Activated CD4-positive, alpha-beta T cell treated with anti-CD3 and anti-CD28 coated beads for 48 hours (primary cell): Measurements from ENCODE around the gene FHOD1.

ENCODE experiments used
- DNase-seq: peaks from one replicate; pipeline ENCODE4 v3.0.0-alpha.2; 2020

Gene FHOD1

DNA sequence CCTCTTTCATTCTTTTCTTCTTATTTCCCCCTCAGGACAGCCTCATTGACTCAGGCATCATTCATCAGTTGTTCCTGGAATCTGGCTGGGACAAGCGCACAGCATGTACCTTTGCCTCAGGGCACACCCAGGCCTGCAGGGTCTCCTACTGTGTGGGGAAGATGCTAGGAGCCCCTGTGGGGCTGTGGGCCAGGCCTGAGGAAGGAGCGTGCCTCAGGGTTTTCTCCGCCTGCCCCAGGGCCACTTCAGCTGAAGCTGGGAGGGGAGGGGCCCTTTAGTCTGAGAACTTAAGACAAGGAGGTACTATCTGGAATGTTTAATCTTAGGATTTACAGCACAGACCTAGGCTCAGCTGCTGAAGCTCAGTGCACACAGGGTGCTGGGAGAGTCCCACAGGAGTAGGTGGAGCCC lies 40.4 kb downstream of the FHOD1 start:
- no peak for DNase-seq

DNA sequence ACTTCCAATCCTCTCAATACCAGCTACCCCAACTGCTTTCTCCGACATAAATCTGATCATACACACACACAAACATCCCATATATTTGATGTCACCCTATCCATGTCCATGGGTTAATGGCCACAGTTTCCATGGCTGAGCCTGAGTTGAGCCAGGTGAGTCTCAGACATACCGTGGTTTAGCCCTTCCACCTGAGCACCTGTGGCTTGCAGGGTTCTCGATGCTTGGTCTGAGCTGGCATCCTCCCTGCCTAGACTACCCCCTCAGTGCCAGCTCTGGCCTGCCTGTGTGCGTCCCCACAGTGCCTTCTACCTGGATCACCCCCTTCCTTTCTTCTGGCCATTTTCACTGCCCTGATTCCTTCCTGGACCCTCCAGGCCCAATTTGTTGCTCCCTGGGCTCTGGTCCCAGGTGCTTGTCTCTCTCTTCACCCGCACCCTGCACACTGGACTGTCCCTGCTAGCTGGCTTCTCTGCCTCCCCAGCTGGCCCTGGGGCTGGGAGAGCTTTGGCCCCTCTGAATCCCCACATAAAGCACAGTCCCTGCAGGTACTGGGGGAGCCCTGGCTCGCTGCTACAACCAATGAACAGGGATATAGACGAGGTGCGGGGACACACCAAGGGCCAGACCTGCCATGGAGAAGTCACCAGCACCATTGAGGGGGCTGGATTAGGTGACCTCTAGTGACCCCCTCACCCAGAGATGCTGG lies 41.0 kb downstream of the FHOD1 start:
- DNase-seq, result no peak

DNA sequence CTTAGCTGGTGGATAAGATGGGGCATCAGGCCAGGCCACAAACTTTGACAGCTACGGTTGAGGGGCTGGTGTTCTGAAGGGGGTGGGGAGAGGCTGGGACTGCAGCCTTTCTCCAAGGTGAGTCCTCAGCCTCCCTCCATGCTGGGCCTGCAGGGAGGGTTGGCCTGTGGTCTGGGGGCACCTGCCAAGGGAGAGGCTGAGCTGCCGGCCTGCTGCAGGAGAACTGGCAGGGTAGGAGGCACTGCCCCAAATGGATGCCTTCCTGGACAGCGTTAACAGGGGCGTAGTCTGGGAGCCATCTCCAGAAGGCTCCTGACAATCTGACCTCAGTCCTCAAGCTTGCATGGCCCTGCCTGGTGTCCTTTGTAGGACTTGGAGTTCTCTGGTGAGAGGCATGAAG lies 43.2 kb downstream of the FHOD1 start:
- DNase-seq, result no peak

DNA sequence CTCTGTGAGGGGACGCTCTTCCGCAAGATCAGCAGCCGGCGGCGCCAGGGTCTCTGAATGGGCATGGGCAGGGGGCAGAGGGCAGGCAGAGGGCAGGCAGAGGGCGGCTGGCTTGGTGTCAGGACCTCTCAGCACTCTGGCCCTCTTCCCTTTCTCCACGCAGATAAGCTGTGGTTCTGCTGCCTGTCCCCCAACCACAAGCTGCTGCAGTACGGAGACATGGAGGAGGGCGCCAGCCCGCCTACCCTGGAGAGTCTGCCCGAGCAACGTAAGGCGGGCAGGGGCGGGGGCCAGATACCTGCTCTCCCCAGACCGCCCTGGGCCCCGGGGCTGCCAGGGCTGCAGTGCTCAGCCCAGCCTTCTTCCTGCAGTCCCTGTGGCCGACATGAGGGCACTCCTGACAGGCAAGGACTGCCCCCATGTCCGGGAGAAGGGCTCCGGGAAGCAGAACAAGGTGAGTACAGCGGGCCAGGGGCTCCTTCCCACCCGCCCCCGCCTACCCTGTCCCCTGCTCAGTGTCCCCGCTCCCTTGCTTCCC lies 44.3 kb downstream of the FHOD1 start:
- no peak for DNase-seq

DNA sequence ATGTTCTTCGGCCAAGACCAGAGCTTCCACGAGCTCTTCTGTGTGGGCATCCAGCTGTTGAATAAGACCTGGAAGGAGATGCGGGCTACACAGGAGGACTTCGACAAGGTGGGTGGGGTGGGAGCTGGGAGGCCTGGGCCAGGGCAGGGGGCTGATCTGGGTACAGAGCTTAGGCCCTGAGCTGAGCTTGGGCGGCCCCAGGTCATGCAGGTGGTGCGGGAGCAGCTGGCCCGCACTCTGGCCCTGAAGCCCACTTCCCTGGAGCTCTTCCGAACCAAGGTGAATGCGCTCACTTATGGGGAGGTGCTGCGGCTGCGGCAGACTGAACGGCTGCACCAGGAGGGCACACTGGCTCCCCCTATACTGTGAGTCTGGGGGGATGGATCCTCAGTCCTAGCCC lies 44.9 kb downstream of the FHOD1 start:
- no peak for DNase-seq

DNA sequence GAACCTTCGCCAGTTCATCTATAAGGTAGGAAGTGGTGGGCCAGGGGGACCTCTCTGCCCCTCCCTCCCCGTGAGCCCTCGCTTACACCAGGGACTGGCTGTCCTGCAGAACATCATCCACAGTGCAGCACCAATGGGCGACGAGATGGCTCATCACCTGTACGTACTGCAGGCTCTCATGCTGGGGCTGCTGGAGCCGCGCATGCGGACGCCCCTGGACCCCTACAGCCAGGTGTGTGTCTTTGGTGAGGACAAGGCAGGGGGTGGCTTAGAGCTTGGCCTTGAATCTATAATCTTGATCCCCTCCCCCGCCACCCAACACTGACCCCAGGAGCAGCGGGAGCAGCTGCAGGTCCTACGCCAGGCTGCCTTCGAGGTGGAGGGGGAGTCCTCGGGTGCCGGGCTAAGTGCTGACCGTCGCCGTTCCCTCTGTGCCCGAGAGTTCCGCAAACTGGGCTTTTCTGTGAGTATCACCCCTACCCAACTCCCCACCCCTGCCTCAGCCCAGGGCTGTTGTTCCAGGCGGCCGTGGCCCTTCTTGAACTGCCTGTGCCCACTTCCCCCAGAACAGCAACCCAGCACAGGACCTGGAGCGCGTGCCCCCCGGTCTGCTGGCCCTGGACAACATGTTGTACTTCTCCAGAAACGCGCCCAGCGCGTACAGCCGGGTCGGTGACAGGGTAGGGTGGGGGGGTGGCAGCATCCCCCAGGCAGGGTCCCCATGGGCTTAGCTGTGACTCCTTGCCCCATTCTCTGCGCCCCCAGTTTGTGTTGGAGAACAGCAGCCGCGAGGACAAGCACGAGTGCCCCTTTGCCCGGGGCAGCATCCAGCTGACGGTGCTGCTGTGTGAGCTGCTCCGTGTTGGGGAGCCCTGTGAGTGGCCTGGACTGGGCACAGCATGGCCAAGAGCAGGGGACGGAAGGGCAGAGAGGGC lies 45.6 kb downstream of the FHOD1 start:
- DNase-seq, result no peak

DNA sequence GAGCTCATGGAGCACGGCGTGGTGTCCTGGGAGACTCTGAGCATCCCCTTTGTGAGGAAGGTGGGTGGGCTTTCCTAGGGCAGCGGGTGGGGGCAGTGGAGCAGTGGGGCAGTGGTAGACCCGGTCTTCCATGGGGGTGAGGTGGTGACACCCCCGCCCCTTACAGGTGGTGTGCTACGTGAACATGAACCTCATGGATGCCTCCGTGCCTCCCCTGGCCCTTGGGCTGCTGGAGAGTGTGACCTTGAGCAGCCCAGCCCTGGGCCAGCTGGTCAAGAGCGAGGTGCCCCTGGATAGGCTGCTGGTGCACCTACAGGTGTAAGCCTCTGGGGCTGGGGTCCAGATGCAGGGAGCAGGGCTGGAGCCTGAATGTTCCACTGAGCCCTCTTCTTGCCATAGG lies 46.8 kb downstream of the FHOD1 start:
- no peak for DNase-seq

DNA sequence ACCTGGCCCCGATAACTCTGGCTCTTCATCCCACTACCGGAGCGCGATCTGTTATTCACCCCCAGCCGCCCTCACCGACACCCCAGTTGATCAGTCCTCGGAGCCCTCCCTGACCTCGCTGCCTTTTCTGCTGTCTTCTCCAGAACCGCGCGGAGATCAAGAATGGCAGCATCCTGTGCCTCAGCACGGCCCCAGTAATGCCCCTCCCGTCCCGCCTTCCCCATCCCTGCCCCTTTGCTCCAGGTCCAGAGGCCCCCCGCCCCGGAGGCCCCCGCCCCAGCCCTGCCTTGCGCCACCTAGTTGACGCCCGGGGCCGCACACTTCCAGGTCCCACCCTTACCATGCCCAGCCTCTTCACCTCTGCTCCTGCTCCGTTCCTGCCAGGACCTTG lies 47.5 kb downstream of the FHOD1 start:
- DNase-seq, result no peak

DNA sequence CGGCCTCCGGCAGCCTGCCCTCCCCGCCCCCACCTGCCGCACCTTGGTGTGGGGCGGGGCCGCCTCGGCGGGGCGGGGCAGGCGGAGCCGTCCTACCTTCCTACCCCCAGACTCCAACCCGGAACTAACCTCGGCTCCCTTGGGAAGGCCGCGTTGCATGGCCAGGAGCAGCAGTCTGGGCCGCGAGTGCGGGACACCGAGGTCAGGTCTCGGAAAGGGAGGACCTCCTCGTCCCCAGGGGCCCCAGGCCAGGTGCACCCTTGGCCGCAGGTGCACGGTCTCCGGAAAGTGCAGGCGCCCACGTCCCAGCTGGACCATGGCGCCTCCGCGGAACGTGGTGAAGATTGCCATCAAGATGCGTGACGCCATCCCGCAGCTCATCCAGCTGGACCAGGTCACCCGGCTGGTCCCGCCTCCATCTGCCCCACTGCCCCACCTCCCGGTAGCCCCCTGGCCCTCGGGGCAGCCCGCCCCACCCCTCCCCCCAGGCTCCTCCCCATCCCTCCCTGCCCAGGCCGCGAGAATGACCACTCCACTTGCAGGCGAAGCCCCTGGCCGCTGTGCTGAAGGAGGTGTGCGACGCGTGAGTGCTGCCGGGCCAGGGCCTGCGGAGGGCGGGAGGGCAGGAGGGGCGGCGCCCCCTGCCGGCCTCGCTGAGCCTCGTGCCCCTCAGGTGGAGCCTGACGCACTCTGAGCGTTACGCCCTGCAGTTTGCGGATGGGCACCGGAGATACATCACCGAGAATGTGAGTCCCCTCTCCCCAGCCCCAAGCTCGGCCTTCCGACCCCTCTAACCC lies 48.1 kb downstream of the FHOD1 start, which contains the start of gene ELMO3:
Gene ELMO3 (plus strand): TSS at position 121 of the 797 bp plus-strand sequence. CDS start 196 bp downstream, at position 317.
- no peak for DNase-seq

DNA sequence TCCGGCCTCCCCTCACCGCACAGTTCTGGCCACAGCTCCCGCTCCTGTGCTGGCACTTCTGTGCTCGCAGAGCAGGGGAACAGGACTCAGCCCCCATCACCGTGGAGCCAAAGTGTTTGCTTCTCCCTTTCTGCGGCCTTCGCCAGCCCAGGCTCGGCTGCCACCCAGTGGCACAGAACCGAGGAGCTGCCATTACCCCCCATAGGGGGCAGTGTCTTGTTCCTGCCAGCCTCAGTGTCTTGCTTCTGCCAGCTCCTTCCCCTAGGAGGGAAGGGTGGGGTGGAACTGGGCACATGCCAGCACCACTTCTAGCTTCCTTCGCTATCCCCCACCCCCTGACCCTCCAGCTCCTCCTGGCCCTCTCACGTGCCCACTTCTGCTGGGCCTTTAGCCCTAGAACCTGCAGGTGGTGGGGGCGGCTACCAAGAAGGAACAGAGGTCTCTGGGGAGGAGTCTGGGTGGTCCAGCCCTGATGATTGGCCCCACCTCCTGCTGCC lies 49.0 kb downstream of the FHOD1 start:
- peak; percentile 43 for DNase-seq

DNA sequence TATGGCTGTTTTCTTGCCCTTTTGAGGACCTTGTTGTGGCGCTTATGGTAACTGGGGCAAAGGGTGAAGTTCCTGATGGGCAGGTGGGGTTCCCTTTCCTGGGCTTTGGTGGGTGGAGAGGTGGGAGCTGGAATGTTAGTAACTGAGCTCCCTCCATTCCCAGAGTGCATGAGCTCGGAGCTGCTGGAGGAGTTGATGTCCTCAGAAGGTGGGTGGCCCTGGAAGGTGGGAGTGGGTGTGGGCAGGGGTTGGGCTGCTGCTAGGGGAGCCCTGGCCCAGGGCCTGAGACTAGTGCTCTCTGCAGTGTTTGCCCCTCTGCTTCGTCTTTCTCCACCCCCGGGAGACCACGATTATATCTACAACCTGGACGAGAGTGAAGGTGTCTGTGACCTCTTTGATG lies 49.6 kb downstream of the FHOD1 start:
- DNase-seq, result no peak

DNA sequence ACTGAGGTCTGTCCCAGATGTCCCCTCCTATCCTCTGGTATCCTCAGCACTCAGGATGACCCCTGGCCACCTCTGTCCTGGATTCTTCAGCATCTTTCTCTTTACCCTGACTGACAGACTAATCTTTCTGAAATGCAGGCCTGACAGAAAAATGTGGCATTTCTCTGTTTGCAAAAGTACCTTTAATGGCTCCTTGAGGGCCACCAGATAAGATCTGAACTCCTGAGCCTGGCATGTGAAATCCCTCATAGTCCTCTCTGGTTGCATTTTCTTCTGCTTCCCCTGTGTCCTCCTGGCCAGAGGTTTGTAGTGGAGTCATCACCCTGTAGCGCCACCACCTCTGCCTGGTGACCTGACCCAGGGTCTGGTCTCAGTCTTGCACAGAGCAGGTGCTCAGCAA lies 50.4 kb downstream of the FHOD1 start:
- no peak for DNase-seq

DNA sequence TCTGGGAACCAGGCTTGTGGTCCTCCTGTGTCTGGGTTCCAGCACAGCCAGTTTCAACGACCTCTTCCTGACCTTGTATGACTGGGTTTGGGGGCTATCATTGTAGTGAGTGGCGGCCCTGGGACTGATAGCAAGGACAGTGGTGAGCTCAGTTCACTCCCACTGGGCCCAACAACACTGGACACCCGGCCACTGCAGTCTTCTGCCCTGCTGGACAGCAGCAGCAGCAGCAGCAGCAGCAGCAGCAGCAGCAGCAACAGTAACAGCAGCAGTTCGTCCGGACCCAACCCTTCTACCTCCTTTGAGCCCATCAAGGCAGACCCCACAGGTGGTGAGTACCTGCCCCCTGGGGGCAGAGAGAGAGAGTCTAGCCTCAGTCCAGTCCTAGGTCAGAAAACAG lies 51.6 kb downstream of the FHOD1 start:
- DNase-seq, result no peak

DNA sequence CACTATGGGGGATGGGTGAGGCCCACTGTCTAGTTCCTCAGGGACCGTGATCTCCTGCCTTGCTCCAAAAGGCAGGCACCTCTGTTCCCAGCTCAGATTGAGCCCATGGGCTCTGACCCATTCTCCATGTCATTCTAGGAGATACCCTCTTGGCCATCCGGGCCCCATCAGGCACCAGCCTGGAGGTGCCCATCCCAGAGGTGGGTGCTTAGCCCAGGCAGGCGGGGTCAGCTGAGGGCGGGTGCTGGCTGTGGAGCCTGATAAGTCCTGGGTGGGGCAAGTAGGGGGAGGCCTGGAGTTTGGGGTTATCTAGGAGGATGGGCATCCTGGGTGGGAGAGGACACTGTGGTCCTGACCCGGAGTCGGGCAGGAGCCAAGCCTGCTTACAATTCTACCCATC lies 53.0 kb downstream of the FHOD1 start:
- no peak for DNase-seq

DNA sequence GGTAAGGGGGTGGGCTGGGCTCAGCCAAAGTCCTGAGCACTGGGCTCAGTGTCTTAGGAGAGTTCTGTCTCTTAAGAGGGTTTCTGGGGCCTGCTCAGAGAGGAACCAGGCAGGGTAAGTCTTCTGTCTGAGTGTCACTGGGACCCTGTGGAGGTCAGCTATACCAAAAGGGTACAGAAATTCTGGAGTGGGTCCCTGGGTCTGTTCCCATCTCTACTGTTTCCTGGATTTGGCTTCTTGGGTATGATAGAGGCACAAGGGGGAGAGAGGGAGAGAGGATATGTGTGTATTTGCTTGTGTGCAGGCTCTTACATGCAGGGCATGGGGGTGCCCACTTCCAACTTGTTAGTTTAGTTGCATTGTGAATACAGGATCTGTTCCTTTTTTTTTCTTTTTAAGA lies 53.7 kb downstream of the FHOD1 start:
- no peak for DNase-seq

DNA sequence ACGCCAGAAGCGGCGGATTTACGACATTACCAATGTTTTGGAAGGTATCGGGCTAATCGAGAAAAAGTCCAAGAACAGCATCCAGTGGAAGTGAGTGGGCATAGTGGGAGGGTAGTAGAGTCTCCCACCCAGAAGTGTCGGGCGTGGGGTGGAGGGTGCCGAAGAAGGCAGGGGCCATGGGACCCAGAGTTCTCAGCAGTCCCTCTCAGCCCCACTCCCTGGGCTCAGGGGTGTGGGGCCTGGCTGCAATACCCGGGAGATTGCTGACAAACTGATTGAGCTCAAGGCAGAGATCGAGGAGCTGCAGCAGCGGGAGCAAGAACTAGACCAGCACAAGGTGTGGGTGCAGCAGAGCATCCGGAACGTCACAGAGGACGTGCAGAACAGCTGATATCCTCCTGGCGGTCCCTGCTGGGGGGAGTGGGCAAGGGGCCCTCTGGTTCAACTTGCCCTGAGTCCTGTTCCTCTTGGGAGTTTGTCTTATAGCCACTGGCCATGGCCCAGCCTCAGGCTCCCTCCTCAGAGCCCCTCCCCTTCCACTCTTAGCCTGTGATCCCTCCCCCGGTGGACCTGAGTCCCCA lies 54.4 kb downstream of the FHOD1 start:
- no peak for DNase-seq

DNA sequence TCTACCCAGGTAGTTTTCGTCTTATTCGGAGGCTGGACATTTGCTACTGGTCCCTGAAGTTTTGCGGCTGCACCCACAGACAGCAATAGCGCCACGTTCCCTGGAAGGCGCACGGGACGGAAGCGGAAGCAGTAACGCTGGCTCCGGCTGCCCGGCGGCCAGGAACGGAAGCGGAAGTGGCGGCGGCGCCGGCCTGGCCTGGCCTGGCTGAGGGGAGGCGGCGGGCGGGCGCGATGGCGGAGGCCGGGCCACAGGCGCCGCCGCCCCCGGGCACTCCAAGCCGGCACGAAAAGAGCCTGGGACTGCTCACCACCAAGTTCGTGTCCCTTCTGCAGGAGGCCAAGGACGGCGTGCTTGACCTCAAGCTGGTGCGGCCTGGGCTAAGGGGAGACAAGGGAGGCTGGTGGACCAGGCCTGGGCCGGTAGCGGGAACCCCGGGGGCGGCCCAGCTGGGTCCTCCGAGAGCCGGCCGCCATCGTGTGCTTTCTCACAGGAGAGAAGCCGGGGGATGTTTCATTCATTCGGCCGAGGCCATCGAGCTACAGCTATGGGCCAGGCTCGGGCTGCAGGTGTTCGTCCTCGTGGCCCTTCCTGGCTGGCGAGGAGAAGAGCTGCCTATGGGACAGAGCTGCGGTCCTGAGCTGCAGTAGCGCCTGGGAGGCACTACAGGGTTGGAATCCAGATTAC lies 55.1 kb downstream of the FHOD1 start, which contains the start of gene E2F4:
Gene E2F4 (plus strand): TSS at position 161 of the 687 bp plus-strand sequence. CDS start 73 bp downstream, at position 234.
- peak; percentile 93 for DNase-seq

DNA sequence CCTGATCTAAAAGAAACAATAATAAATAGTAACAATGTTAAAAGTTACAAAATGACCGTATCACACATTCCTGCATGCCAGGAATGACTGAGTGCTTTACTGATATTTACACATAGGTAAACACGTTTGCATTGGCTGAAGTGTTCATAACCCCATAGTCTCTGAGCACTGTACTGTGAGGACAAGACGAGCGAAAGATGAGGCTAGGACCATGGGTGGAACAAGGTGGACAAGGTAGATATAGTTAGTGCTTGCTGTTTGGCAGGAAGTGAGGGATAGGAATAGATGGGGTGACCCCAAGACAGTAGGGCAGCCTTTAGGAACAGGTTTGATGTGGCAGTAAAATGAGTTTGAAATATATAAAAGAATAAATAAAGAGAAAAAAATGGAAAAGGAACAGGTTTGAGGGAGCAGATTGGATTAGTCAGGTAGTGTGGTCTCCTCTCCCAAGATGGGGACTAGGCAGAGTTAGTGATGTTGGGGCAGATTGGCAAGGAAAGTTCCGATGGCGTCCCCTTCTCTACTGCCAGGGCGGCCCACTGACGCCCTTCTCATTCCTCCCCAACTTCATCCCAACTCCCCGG lies 55.8 kb downstream of the FHOD1 start:
- no peak for DNase-seq

DNA sequence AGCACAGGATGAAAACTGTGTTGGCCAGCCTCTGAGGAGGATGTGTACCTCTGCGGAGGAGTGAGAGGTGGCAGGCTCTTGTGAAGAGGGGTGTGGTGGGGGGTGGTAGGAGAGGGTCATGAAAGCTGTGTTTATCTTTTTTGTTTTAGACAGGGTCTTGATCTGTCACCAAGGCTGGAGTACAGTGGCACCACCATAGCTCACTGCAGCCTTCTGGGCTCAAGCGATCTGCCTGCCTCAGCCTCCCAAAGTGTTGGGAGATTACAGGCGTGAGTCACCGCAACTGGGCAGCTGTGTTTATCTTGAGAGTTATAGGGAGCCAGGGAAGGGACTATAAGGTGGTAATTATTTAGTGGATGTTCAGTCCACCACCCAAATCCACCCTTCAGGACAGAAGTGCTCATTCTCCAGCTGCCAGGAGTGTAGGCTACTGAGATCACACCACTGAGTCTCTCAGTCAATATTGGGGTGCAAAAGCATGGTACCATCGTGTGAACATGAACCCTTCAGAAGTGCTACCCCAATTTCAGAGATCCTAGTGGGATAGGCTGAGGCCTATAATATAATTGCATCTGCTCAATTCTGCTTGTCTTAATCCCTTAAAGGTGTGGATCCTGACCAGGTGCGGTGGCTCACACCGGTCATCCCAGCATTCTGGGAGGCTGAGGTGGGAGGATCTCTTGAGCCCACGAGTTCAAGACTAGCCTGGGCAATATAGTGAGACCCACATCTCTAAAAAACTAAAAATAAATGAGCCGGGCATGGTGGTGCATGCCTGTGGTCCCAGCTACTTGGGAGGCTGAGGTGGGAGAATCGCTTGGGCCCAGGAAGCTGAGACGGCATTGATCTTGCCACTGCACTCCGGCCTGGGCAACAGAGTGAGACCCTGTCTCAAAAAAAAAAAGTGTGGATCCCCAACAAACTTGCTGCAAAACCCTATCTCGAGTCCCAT lies 56.6 kb downstream of the FHOD1 start:
- no peak for DNase-seq

DNA sequence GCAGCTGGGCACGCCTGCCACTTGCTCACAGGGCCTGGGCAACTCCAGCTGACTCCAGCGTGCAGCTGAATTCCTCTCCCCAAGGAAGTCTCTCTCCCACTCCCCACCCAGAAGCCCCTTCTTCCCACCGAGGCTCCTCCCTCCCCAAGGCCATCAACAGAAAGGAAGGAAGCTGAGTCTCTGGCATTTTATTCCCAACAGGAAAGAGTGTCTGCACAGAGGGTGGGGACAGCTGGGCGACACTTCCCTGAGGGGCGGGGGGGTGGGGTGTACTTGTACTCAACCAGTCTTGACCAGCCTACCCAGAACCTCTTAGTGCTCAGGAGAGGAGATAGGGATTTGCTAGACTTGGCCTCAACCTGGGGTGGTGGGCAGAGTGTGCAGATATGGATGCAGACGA lies 57.2 kb downstream of the FHOD1 start, which contains the start of gene EXOC3L1:
Gene EXOC3L1 (minus strand): TSS at position 96 of the 400 bp plus-strand sequence. CDS start 460 bp downstream, outside the sequence.
- DNase-seq, result no peak
